K562 (cell line): Measurements from ENCODE around the gene GSK3B. TPM values are rescaled to one million over a fixed set of nuclear protein-coding genes. Genes with fewer than 3 reads are reported as not detected.

Experiments used
- ATAC-seq: fragments of 200-7000 bp; cut with Tn5 transposase; 3 replicates; pipeline ENCODE4 v1.9.1; 2020; ENCODE audit warnings: moderate library complexity
- BruUV-seq: library from RNA; stranded (reverse); fragments of 400-500 nt; replicated peaks from 2 replicates; lab custom pipeline; 2021; lab: Mats Ljungman, UMichigan
- CTCF ChIA-PET: fragments of 300-600 bp; formaldehyde crosslinking; extraction: SDS; loops from one replicate; lab custom pipeline; 2021; ENCODE audit warnings: low intra/inter-chr PET ratio; lab: Yijun Ruan, JAX
- POLR2A ChIA-PET: fragments of 300-600, 350-650 bp; sonication (Branson Sonifier 250); formaldehyde crosslinking; extraction: SDS; loops from one replicate; lab custom pipeline; 2021; ENCODE audit warnings: antibody characterized with exemption, inconsistent platforms; lab: Yijun Ruan, JAX
- DNase-seq, 4 experiments: peaks; one replicate each; pipeline versions ENCODE4 v3.0.0 to v3.0.0-alpha.2; 2011 to 2018; ENCODE audit warnings: low spot score in 3 of 4, mixed read lengths in 3 of 4; ENCODE audit errors: extremely low read depth in 1 of 4
- FAIRE-seq: peaks from 2 replicates; lab custom pipeline; 2011; peaks lifted over from hg19 to GRCh38; lab: Jason Lieb, UNC
- H2AFZ ChIP-seq: 2 replicates; pipeline ENCODE4 v1.6.0; 2011; ENCODE audit warnings: low read depth, low read length, control low read depth, inconsistent platforms
- H3K27ac ChIP-seq: fragments of 200-600 bp; 3 replicates; pipeline ENCODE4 v1.8.0; 2011; ENCODE audit warnings: low read depth, mild to moderate bottlenecking, control low read depth, inconsistent platforms, low read length, moderate library complexity, mixed read lengths; ENCODE audit errors: extremely low read depth
- H3K27me3 ChIP-seq, 2 experiments: fragments of 300-600 bp in 1 of 2; 2 replicates in 1 of 2; 3 replicates in 1 of 2; pipeline versions ENCODE4 v1.6.0 to v1.8.0; 2011; ENCODE audit warnings: inconsistent platforms in 2 of 2, low read length in 2 of 2, mild to moderate bottlenecking in 1 of 2, mixed read lengths in 1 of 2, moderate library complexity in 1 of 2; ENCODE audit not compliant: control insufficient read depth in 2 of 2, insufficient read depth in 2 of 2
- H3K36me3 ChIP-seq: fragments of 300-600 bp; 3 replicates; pipeline ENCODE4 v1.8.0; 2011; ENCODE audit warnings: mild to moderate bottlenecking, low read length, inconsistent platforms; ENCODE audit not compliant: control insufficient read depth, insufficient read depth
- H3K4me1 ChIP-seq, 2 experiments: fragments of 200-600 bp in 1 of 2; replicated peaks in 1 of 2; 2 replicates in 1 of 2; 3 replicates in 1 of 2; pipeline versions ENCODE4 v1.5.1 to v1.8.0; 2011; ENCODE audit warnings: inconsistent platforms in 2 of 2, low read length in 2 of 2, mild to moderate bottlenecking in 1 of 2, mixed read lengths in 1 of 2, moderate library complexity in 1 of 2; ENCODE audit not compliant: control insufficient read depth in 2 of 2, insufficient read depth in 2 of 2
- H3K4me2 ChIP-seq: 2 replicates; pipeline ENCODE4 v1.6.1; 2011; ENCODE audit warnings: low read length, control low read depth, inconsistent platforms, mixed read lengths; ENCODE audit not compliant: insufficient read depth
- H3K4me3 ChIP-seq: fragments of 200-600 bp; sonication (generic), shearing (Covaris generic); 2 replicates; pipeline ENCODE4 v1.5.1; 2016; ENCODE audit warnings: control low read depth, inconsistent platforms
- H3K79me2 ChIP-seq: fragments of 200-600 bp; 3 replicates; pipeline ENCODE4 v1.8.0; 2011; ENCODE audit warnings: low read length, inconsistent platforms; ENCODE audit not compliant: control insufficient read depth, insufficient read depth
- H3K9ac ChIP-seq, 2 experiments: 2 replicates each; pipeline versions ENCODE4 v1.6.0 to v1.6.1; 2011; ENCODE audit warnings: low read depth in 2 of 2, low read length in 2 of 2, control low read depth in 1 of 2, inconsistent platforms in 1 of 2, mild to moderate bottlenecking in 1 of 2, mixed read lengths in 1 of 2; ENCODE audit not compliant: insufficient read depth in 1 of 2
- H3K9me1 ChIP-seq: one replicate; pipeline ENCODE4 v1.6.0; 2011; ENCODE audit warnings: inconsistent platforms, mild to moderate bottlenecking, low read length, moderate library complexity; ENCODE audit not compliant: control insufficient read depth, insufficient read depth
- H3K9me3 ChIP-seq: replicated peaks from 2 replicates; pipeline ENCODE4 v1.5.1; 2011; ENCODE audit warnings: low read depth, low read length, inconsistent platforms; ENCODE audit not compliant: control insufficient read depth, insufficient read depth
- H4K20me1 ChIP-seq: replicated peaks from 2 replicates; pipeline ENCODE4 v1.6.1; 2011; ENCODE audit warnings: low read length, inconsistent platforms, mixed read lengths; ENCODE audit not compliant: control insufficient read depth, insufficient read depth
- CXXC5 ChIP-seq: fragments of 250-450 bp; sonication (Bioruptor Pico); IDR thresholded peaks from 2 replicates; pipeline ENCODE4 v1.8.0; 2022; ENCODE audit warnings: inconsistent platforms, mild to moderate bottlenecking, moderate library complexity
- IFI16 ChIP-seq: fragments of 250-450 bp; sonication (Bioruptor Pico); IDR thresholded peaks from 2 replicates; pipeline ENCODE4 v2.1.2; 2022; ENCODE audit warnings: mild to moderate bottlenecking, inconsistent platforms
- NR3C1 ChIP-seq: sonication (generic); formaldehyde crosslinking; IDR thresholded peaks from 2 replicates; pipeline ENCODE4 v1.8.1; 2022; ENCODE audit warnings: missing genetic modification reagents
- POU5F1 ChIP-seq: fragments of 150-350 bp; IDR thresholded peaks from 2 replicates; pipeline ENCODE4 v1.6.1; 2014; ENCODE audit warnings: borderline replicate concordance, low read length, low read depth, mild to moderate bottlenecking; ENCODE audit not compliant: partially characterized antibody
- TBP ChIP-seq: optimal IDR thresholded peaks from 2 replicates; pipeline ENCODE3; 2011; ENCODE audit warnings: low read depth, low read length, improper control_type of control experiment
- THRAP3 ChIP-seq: fragments of 450-650 bp; IDR thresholded peaks from 2 replicates; pipeline ENCODE4 v1.6.1; 2016; ENCODE audit warnings: mild to moderate bottlenecking, inconsistent platforms, borderline replicate concordance
- ZBTB1 ChIP-seq: sonication (generic); formaldehyde crosslinking; IDR thresholded peaks from 2 replicates; pipeline ENCODE4 v1.8.1; 2023; ENCODE audit warnings: missing genetic modification reagents, low read depth, mild to moderate bottlenecking, borderline replicate concordance
- ZNF121 ChIP-seq: sonication (generic); formaldehyde crosslinking; conservative IDR thresholded peaks from 2 replicates; pipeline ENCODE4 v1.8.0; 2022; ENCODE audit warnings: missing genetic modification reagents
- WGBS: fragments of 100-300 bp; shearing (Covaris generic); methylation state at CpG from one replicate; pipeline ENCODE4 v1.1.6; 2016; ENCODE audit warnings: low coverage, mixed read lengths; ENCODE audit not compliant: insufficient coverage; ENCODE audit errors: missing lambda C conversion rate; 5-methylcytosine and 5-hydroxymethylcytosine counted together
- in situ Hi-C: fragments of 300-500 bp; cut with MboI; formaldehyde crosslinking; loops from 4 replicates; pipeline ENCODE4 v1.15.0; 2018; ENCODE audit warnings: inconsistent platforms, mixed read lengths
- intact Hi-C: fragments of 100-400 bp; cut with micrococcal nuclease; formaldehyde crosslinking; loops from 2 replicates; pipeline ENCODE4 v1.14.2; 2022
- polyA plus RNA-seq, 8 experiments: library from polyadenylated mRNA; depleted of rRNA in 4 of 8; stranded (reverse) in 5 of 8; unstranded in 3 of 8; fragments of >200 nt; fragmentation: Nextera tagmentation in 2 of 8; fragmentation: Illumina TruSeq in 1 of 8; extraction: Ambion mirVana in 2 of 8; extraction: Trizol in 1 of 8; gene quantifications; 2 replicates each; pipeline versions ENCODE4 v1.2.1 to v1.2.3, GENCODE V29; 2011 to 2014; ENCODE audit warnings: inconsistent platforms in 1 of 8, missing spikeins in 1 of 8
- total RNA-seq, 7 experiments: library from RNA; depleted of rRNA in 6 of 7; stranded (reverse); fragments of >200 nt in 6 of 7; fragmentation: Illumina TruSeq in 2 of 7; extraction: Trizol in 2 of 7; gene quantifications; 2 replicates each; pipeline versions ENCODE4 v1.2.1 to v1.2.3, GENCODE V29; 2011 to 2021; ENCODE audit warnings: low replicate concordance in 1 of 7
- TF ChIP-seq, protein P1 (sequence below): fragments of 450-650 bp; formaldehyde crosslinking; IDR thresholded peaks from 2 replicates; pipeline ENCODE4 v1.4.0; 2020; ENCODE audit warnings: mild to moderate bottlenecking, moderate library complexity
- TF ChIP-seq, protein P2 (sequence below): sonication (generic); formaldehyde crosslinking; IDR thresholded peaks from 2 replicates; pipeline ENCODE4 v1.8.0; 2022; ENCODE audit warnings: mild to moderate bottlenecking, missing genetic modification reagents, borderline replicate concordance
- TF ChIP-seq, protein P3 (sequence below): fragments of 250-450 bp; sonication (Bioruptor Pico); IDR thresholded peaks from 2 replicates; pipeline ENCODE4 v1.8.0; 2022; ENCODE audit warnings: inconsistent platforms, mild to moderate bottlenecking, moderate library complexity, borderline replicate concordance

GSK3B gene
- total and polyA plus RNA-seq, 9 of the 15 experiments (the other 6 are each of a cell fraction or from before 2014, with no cell fraction given), result 4.7 to 25.0 (median 18.7) TPM

DNA sequence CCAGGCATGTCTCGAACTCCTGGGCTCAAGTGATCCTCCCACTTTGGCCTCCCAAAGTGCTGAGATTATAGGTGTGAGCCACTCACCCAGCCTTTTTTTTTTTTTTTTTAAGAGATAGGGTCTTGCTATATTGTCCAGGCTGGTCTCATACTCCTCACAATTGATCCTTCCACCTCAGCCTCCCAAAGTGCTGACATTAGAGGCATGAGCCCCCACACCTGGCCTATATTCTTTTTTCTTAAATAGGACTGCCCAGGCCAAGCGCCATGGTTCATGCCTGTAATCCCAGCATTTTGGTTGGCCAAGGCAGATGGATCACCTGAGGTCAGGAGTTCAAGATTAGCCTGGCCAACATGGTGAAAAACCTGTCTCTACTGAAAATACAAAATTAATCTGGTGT is 299.8 kb downstream of the GSK3B start:
- no peak overlapping the region; the same call in 2 of the 3 replicates for H3K27ac ChIP-seq
- H3K9me3 ChIP-seq, result no peaks in the 10 kb centered on the region
- CTCF ChIA-PET, result no interaction called here
- no peaks in the 10 kb centered on the region for H3K27me3 ChIP-seq
- BruUV-seq, result no TSS peak
- in situ Hi-C loops (no loop called here), intact Hi-C loops (no loop called here)
- DNase-seq (no peak), ATAC-seq (no peak), FAIRE-seq (no peak)
- POLR2A ChIA-PET, result interaction anchor here (0.6 to 0.7 kb wide), 2 partner anchors 39 to 778 kb away, joined by 4 to 5 read pairs; no protein-coding TSS in a partner anchor
- H4K20me1 ChIP-seq, result no peaks in the 10 kb centered on the region
- no peaks in the 10 kb centered on the region for H3K79me2 ChIP-seq
- H3K9me1 ChIP-seq, result no peaks in the 10 kb centered on the region
- H3K4me3 ChIP-seq, result no peak overlapping the region
- no peak overlapping the region for H3K9ac ChIP-seq
- peak overlapping the region; percentile 85; the same call in 1 of the 2 replicates for H3K4me2 ChIP-seq
- 100% methylated on average over 2 of the region's 2 CpGs for WGBS
- H3K4me1 ChIP-seq, result peaks cover 17 to 26% of the 10 kb centered on the region in 2 experiments; a peak in 3 of 5 replicates
- no peak overlapping the region for H2AFZ ChIP-seq
- no peaks in the 10 kb centered on the region for H3K36me3 ChIP-seq
- TF ChIP-seq ZBTB1 (CRISPR knock-in tag) (no peak), ZNF121 (CRISPR knock-in tag) (peak; percentile 51)
- TF ChIP-seq, all 486 proteins: peak for 1

DNA sequence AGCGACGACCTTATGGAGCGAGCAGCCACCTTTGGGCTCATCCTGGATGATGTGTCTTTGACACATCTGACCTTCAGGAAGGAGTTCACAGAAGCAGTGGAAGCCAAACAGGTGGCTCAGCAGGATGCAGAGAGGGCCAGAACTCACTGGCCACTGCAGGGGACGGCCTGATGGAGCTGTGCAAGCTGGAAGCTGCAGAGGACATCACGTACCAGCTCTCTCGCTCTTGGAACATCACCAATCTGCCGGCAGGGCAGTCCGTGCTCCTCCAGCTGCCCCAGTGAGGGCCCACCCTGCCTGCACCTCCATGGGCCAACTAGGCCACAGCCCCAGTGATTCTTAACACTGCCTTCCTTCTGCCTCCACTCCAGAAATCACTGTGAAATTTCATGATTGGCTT is 302.0 kb downstream of the GSK3B start:
- Histone ChIP-seq H3K9me3 (no peaks in the 10 kb centered on the region), H2AFZ (no peak overlapping the region), H3K9ac (no peak overlapping the region), H3K36me3 (no peaks in the 10 kb centered on the region), H3K4me1 (peaks cover 17 to 25% of the 10 kb centered on the region in 2 experiments; a peak in 3 of 5 replicates), H3K9me1 (no peaks in the 10 kb centered on the region), H4K20me1 (no peaks in the 10 kb centered on the region), H3K79me2 (no peaks in the 10 kb centered on the region), H3K4me2 (no peak overlapping the region), H3K4me3 (no peak overlapping the region), H3K27me3 (no peaks in the 10 kb centered on the region), H3K27ac (no peak overlapping the region)
- ATAC-seq (no peak), DNase-seq (no peak), FAIRE-seq (no peak)
- no TSS peak for BruUV-seq
- in situ Hi-C loops, result no loop called here
- CTCF ChIA-PET, result no interaction called here
- POLR2A ChIA-PET, result interaction anchor here (1.1 kb wide), 1 partner anchor 11 kb away, joined by 3 read pairs; no protein-coding TSS in a partner anchor
- intact Hi-C loops, result no loop called here
- TF ChIP-seq, protein P1, sequence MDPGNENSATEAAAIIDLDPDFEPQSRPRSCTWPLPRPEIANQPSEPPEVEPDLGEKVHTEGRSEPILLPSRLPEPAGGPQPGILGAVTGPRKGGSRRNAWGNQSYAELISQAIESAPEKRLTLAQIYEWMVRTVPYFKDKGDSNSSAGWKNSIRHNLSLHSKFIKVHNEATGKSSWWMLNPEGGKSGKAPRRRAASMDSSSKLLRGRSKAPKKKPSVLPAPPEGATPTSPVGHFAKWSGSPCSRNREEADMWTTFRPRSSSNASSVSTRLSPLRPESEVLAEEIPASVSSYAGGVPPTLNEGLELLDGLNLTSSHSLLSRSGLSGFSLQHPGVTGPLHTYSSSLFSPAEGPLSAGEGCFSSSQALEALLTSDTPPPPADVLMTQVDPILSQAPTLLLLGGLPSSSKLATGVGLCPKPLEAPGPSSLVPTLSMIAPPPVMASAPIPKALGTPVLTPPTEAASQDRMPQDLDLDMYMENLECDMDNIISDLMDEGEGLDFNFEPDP (CRISPR knock-in tag), result no peak
- TF ChIP-seq THRAP3, result no peak
- TF ChIP-seq, protein P2, sequence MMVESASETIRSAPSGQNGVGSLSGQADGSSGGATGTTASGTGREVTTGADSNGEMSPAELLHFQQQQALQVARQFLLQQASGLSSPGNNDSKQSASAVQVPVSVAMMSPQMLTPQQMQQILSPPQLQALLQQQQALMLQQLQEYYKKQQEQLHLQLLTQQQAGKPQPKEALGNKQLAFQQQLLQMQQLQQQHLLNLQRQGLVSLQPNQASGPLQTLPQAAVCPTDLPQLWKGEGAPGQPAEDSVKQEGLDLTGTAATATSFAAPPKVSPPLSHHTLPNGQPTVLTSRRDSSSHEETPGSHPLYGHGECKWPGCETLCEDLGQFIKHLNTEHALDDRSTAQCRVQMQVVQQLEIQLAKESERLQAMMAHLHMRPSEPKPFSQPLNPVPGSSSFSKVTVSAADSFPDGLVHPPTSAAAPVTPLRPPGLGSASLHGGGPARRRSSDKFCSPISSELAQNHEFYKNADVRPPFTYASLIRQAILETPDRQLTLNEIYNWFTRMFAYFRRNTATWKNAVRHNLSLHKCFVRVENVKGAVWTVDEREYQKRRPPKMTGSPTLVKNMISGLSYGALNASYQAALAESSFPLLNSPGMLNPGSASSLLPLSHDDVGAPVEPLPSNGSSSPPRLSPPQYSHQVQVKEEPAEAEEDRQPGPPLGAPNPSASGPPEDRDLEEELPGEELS, result no peak
- TF ChIP-seq IFI16 (CRISPR knock-in tag), result no peak
- TF ChIP-seq, protein P3, sequence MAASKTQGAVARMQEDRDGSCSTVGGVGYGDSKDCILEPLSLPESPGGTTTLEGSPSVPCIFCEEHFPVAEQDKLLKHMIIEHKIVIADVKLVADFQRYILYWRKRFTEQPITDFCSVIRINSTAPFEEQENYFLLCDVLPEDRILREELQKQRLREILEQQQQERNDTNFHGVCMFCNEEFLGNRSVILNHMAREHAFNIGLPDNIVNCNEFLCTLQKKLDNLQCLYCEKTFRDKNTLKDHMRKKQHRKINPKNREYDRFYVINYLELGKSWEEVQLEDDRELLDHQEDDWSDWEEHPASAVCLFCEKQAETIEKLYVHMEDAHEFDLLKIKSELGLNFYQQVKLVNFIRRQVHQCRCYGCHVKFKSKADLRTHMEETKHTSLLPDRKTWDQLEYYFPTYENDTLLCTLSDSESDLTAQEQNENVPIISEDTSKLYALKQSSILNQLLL (CRISPR knock-in tag), result no peak
- TF ChIP-seq TBP, result no peak
- no peak for TF ChIP-seq CXXC5 (CRISPR knock-in tag)
- TF ChIP-seq NR3C1 (CRISPR knock-in tag), result no peak
- TF ChIP-seq POU5F1, result no peak
- 90% methylated on average over 8 of the region's 8 CpGs for whole genome bisulfite sequencing
